22Rv1 (cell line): ENCODE data around the gene PURB.

Experiments used
- ZFX ChIP-seq: fragments of 450-650 bp; IDR thresholded peaks from 2 replicates; pipeline ENCODE4 v1.6.1; 2017; ENCODE audit warnings: antibody characterized with exemption, borderline replicate concordance
- TF ChIP-seq, protein P1 (sequence below): fragments of 450-650 bp; IDR thresholded peaks from 2 replicates; pipeline ENCODE4 v1.5.1; 2017; ENCODE audit warnings: mild to moderate bottlenecking

DNA sequence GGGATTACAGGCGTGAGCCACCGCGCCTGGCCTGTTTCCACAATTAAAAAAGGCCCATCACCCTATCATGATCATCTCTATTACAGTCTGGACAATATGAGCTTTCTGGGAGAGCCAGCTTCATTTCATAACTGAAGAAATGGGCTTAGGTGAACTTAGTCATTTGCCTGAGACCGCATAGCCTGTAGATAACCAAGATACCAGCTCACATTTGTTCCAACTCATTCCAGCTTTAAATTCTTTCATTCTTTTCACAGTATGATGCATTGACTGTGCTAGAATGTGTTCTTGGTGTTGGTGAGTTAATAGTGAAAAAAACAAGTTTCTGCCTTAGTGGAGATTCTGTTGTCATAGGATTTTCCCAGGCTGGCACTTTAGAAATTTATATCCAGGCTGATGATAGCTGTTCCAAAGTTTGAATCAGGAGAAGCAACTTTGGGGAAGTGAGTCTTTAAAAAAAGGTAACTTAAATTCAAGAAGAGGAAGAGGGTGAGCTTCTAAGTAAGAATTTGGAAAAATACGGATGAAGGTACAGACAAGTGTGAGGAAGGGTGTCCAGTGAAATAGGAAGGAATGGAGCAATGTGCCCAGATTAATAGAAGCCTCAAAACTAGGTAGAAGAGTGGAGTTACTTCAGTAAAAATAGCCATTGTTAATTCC is 35.3 kb downstream of the PURB start:
- TF ChIP-seq, protein P1, sequence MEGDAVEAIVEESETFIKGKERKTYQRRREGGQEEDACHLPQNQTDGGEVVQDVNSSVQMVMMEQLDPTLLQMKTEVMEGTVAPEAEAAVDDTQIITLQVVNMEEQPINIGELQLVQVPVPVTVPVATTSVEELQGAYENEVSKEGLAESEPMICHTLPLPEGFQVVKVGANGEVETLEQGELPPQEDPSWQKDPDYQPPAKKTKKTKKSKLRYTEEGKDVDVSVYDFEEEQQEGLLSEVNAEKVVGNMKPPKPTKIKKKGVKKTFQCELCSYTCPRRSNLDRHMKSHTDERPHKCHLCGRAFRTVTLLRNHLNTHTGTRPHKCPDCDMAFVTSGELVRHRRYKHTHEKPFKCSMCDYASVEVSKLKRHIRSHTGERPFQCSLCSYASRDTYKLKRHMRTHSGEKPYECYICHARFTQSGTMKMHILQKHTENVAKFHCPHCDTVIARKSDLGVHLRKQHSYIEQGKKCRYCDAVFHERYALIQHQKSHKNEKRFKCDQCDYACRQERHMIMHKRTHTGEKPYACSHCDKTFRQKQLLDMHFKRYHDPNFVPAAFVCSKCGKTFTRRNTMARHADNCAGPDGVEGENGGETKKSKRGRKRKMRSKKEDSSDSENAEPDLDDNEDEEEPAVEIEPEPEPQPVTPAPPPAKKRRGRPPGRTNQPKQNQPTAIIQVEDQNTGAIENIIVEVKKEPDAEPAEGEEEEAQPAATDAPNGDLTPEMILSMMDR = no peak
- no peak for TF ChIP-seq ZFX
